CD4-positive, alpha-beta T cell treated with Interleukin-4 for 4 hours (primary cell): ENCODE results near the gene VWA5B1.
"Not testable (repeated sequence)": the region's sequence is repeated elsewhere in the genome, so short reads cannot be mapped to it uniquely, and the experiment has no call there.

Experiments used
- DNase-seq: peaks from one replicate; pipeline ENCODE4 v3.0.0-alpha.2; 2020

The VWA5B1 gene, protein sequence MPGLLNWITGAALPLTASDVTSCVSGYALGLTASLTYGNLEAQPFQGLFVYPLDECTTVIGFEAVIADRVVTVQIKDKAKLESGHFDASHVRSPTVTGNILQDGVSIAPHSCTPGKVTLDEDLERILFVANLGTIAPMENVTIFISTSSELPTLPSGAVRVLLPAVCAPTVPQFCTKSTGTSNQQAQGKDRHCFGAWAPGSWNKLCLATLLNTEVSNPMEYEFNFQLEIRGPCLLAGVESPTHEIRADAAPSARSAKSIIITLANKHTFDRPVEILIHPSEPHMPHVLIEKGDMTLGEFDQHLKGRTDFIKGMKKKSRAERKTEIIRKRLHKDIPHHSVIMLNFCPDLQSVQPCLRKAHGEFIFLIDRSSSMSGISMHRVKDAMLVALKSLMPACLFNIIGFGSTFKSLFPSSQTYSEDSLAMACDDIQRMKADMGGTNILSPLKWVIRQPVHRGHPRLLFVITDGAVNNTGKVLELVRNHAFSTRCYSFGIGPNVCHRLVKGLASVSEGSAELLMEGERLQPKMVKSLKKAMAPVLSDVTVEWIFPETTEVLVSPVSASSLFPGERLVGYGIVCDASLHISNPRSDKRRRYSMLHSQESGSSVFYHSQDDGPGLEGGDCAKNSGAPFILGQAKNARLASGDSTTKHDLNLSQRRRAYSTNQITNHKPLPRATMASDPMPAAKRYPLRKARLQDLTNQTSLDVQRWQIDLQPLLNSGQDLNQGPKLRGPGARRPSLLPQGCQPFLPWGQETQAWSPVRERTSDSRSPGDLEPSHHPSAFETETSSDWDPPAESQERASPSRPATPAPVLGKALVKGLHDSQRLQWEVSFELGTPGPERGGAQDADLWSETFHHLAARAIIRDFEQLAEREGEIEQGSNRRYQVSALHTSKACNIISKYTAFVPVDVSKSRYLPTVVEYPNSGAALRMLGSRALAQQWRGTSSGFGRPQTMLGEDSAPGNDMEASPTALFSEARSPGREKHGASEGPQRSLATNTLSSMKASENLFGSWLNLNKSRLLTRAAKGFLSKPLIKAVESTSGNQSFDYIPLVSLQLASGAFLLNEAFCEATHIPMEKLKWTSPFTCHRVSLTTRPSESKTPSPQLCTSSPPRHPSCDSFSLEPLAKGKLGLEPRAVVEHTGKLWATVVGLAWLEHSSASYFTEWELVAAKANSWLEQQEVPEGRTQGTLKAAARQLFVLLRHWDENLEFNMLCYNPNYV

DNA sequence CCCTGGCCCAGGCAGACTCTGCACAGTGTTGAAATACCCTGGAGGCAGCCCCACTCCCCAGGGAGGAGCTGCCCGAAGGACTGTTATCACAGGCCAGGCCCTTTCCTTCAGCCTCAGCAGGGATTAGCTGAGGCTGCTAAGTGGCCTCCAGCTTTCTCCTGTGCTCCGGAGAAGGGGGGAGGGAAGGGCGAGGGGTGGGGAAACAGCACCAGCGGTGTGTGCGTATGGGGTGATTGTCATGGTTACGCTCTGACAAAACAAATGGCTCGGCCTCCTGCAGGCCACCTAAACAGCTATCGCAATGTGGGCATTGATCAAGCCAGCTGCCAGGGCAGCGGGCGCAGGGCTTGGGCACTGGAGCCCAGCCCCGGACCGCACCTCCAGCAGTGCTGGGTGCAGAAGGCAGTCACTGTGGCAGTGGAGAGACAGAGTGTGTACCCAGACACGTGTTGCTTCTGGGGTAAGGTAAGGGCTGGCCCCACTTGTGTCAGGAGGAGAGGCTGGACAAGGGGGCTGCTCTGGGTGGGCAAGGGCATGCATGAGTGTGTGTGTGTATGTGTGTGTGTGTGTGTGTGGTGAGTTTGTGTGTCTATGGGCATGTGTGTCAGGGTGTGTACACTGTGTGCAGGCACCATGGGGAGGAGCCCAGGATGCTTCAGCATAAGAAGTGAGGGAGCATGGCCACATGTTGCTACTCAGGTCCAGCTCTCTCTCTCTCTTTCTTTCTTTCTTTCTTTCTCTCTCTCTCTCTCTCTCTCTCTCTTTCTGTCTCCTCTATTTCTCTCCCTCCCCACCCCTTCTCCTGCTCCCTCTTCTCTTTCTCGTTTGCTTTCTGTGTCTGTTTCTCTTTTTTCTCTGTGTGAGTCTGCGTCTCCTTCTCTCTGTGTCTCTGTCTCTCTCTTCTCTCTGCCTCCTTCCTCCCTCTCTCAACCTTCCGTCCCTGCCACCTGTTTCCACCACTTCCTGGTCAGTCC is at the start of gene VWA5B1:
VWA5B1 (plus strand) TSS at position 252 of the 974 bp plus-strand sequence. CDS start 19,727 bp downstream, outside the sequence.
- DNase-seq, result no peak

DNA sequence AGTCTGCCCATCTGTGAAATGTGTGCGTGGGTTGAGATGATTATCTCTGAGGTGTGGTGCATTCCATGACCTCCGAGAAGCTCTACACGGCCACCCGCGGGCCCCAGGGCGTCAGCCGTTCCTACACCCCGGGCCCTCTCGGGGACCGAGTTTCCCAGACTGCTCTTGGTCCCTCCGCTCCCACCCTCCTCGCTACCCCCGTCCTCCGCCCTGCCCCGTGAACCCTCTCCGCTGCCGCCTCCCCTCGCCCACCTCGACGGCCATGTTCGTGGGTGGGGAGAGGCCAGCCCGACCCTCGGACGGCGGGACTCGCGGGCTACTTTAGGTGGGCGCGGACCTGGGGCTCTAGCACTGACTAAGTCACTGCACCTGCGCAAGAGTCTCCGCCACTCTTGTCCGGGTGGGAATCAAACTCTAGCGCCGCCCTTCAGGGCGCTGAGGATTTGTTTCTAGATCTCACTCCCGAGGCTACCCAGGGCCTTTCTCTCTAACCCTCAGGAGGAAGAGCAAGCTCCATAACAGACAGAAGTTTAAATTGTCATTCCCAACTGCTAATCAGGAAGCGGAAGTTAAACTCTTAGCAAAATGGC is 47.7 kb upstream of the VWA5B1 start:
- no peak for DNase-seq

DNA sequence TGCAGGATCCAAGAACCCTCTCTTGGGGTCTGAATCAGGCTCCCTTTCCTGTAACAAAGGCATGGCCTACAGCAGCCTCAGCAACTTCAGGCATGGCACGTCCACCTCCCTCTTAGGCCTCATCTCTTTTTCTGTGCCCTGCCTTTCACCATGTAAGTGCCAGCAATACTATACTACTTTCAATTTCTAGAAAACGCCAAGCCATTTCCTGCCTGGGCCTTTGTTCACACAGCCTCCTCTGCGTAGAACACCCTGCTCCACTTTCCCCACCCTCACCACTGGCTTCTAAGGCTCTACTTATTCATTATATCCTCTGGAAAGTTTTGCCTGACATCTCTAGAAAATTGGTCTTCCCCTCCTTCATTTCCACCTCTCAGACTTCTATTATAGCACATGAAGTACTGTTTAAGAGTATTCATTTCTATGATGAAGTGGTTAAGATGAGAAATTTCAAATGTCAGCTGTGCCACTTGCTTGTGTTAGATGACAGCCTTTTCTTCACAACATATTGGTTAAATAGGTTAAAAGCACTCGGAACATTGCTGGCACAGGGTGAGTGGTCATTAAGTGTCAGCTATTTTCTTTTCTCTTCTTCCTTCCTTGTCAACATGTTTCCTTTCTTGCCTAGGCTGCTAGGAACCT is 41.6 kb upstream of the VWA5B1 start:
- peak; percentile 27 for DNase-seq

GRCh38 chr1:20250340-20250989 is 40.2 kb upstream of the VWA5B1 start:
- DNase-seq, result no peak

DNA sequence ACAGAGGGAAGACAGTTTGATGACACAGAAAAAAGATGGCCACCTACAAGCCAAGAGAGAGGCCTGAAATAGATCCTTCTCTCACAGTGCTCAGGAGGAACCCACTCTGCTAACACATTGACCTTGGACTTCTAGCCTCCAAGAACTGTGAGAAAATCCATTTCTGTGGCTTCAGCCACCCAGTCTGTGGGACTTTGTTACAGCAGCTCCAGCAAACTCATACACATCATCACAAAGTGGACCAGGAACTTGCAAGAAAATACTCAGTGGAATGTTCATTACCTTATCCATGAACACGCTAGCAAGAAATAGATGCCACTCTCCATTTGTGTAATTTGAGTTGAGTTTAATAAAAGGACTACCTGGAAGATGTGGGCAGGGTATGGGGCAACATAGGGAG is 38.1 kb upstream of the VWA5B1 start:
- DNase-seq, result no peak

- DNase-seq, result no peak
Observed at GRCh38 chr1:20255666-20256065, 35.0 kb upstream of the VWA5B1 start.

DNA sequence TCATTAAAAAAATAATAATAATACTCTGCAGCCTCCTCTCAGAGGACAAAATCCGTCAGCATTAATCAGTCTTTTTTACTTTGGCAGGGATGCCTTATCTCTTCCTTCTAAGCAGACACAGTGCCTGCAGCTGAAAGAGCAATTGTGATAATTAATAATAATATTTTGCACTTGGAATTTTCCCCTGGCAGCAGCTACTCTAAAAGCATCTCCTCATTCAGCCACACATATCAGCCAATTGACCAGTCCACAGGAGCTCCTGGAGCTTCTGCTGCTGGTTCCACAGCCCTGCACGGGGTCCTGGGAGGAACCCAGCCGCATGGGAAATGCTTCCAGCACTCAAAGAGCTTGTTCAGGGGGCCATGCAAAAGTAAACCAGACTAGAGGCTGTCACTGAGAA is 31.0 kb upstream of the VWA5B1 start:
- no peak for DNase-seq

GRCh38 chr1:20261095-20261494 is 29.6 kb upstream of the VWA5B1 start:
- DNase-seq, result no peak

GRCh38 chr1:20262810-20263534 is 27.7 kb upstream of the VWA5B1 start:
- no peak for DNase-seq

DNA sequence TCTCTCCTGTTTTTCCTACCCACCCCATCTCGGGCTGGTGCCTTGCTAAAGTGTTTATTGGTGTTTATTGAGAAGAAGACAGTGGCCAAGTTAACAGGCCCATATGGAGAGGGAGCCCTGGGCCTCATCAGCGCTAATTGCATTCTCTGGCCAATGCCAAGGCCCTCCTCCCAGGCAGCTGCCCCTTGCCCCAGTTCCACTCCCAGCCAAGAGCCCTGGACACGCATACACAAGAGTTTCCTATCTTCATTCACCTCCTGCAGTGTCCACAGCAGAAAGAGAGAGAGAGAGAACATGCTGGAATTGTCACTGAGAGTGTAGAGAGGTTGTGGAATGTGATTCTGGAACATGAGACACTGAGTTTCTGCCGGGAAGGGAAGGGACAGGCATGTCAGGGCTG is 25.4 kb upstream of the VWA5B1 start:
- no peak for DNase-seq

- no peak for DNase-seq
Observed at GRCh38 chr1:20266141-20266540, 24.5 kb upstream of the VWA5B1 start.

- no peak for DNase-seq
Observed at GRCh38 chr1:20266642-20267041, 24.0 kb upstream of the VWA5B1 start.

DNA sequence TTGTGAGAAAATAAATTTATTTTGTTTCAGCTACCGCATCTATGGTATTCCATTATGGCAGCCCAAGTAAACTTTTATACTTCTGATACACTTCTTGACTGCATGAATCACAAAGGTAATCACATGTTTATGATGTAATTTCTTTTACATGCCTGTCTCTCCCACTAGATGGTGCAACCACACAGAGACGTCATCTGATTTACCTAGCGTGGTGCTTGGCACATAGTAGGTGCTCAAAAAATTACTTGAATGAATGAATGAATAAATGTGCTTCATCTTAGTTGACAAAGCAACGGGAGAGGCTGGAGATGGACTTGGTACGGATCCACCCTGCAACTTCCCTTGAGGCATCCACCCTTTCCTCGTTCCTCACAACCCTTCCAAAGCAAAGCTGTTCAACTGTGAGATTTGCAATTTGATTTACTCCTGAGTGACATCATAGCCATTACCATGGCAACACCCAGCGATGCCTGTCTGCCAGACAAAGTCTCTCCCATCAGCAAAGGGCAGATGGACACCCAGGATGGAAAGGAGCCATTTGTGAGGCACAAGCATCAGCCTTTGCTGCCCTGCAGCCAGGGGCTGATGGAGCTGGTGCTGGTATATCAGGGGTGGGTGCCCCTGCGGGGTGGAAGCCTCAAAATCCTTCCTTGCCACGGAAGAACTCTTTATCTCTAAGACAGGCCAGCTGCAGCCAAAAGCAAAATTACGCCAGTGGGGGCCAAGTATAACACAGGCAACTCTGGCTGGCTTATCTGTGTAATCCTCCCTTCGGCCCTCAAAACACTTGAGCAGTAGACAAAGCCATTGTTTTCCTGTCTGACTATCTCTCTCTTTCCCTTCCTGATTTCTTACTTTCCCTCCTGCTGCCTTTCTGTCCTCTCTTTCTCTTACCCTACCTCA is 18.9 kb upstream of the VWA5B1 start:
- DNase-seq, result no peak

DNA sequence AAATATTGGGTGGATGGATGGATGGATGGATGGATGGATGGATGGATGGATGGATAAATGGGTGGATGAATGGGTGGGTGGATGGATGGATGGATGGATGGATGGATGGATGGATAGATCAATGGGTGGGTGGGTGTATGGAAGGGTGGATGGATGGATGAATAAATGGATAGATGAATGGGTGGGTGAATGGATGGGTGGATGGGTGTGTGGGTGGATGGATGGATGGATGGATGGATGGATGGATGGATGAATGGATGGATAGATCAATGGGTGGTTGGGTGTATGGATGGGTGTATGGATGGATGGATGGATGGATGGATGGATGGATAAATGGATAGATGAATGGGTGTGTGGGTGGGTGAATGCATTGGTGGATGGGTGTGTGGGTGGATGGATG is 17.0 kb upstream of the VWA5B1 start:
- DNase-seq, result not testable (repeated sequence)

- no peak for DNase-seq
Observed at GRCh38 chr1:20275319-20275925, 15.3 kb upstream of the VWA5B1 start.

- DNase-seq, result no peak
Observed at GRCh38 chr1:20276485-20277159, 14.1 kb upstream of the VWA5B1 start.

GRCh38 chr1:20278692-20279130 is 12.0 kb upstream of the VWA5B1 start:
- DNase-seq, result no peak

GRCh38 chr1:20279509-20279908 is 11.2 kb upstream of the VWA5B1 start:
- DNase-seq, result no peak
